Measurements from ENCODE around the gene HK1.
A peak's percentile ranks its signal among the peaks of the same experiment; 100 is the strongest.

HK1 gene

DNA sequence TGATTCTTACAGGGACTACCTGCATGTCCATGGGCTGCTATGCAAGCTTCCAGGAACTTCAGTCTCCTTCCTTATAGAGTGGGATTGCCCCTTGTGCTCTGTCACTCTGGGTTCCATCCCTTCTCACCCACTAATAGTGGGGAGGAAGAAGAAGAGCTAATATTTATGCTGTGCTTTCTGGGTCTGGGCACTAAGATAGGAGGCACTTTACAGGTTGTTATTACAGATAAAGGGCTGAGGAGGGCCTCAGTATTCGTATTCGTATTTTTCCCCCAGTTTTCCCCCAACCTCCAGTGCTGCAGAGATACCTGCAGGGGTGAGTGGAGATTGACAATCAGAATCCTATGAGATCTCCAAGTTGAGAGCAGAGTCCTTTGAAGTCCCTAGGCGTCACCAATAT lies 14.2 kb downstream of the HK1 start (continued):
- TF ChIP-seq ZNF221 (tag by site-specific recombination; IDR thresholded peaks at IDR 0.05; ENCODE audit: borderline replicate concordance) (no peak), ZNF623 (tag by site-specific recombination; IDR thresholded peaks at IDR 0.05) (no peak), BCL11A (tag by site-specific recombination; IDR thresholded peaks at IDR 0.05; ENCODE audit: low read depth) (no peak), ZNF19 (tag by site-specific recombination; IDR thresholded peaks at IDR 0.05; ENCODE audit: low read depth) (no peak), ZNF335 (tag by site-specific recombination; conservative IDR thresholded peaks at IDR 0.05) (no peak), ZNF514 (tag by site-specific recombination; IDR thresholded peaks at IDR 0.05) (no peak), ZNF843 (tag by site-specific recombination; IDR thresholded peaks at IDR 0.05) (no peak), SP2 (tag by site-specific recombination; IDR thresholded peaks at IDR 0.05) (no peak)

DNA sequence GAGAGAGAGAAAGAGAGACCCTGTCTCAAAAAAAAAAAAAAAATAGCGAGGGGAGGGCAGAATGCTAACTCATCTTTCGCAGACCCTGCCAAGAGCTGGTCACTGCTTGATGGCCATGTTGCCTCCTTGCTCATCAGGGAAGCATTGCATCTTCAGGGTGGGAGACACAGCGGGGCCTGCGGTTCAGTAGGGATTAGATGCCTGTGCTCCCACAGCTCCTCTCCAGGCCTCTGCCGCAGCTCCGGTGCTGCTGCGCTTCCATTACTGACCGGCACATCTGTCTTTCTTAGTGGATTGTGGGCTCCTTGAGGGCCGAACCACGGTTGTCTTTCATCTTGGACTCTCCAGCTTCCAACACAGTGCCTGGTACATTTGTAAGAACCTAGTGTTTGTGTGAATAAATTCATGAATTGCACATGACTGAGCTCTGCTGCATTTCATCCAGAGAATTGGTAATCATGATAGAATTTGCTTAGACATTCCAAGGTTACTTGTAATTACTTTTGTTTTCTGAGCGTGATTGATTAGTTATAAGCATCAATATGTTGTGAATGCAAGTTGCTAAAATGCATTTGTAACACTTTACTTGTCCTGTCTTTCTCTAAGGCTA lies 16.8 kb downstream of the HK1 start:
- Histone ChIP-seq H3K36me3 (ENCODE audit: control insufficient read depth in 2 of 2, insufficient read depth in 1 of 2, low read length in 2 of 2) (no peaks in the 10 kb centered on the region), H3K9me3 (ENCODE audit: control insufficient read depth, insufficient read depth, low read depth, low read length) (no peaks in the 10 kb centered on the region), H3K27ac (ENCODE audit: extremely low read depth, low read depth, low read length) (no peak overlapping the region), H3K4me1 (ENCODE audit: control insufficient read depth, insufficient read depth, low read length) (no peaks in the 10 kb centered on the region), H3K4me3 (ENCODE audit: low read depth, low read length) (no peak overlapping the region)
- POLR2A ChIA-PET: no interaction called here
- CTCF ChIA-PET: no interaction called here
- TF ChIP-seq, protein P1, sequence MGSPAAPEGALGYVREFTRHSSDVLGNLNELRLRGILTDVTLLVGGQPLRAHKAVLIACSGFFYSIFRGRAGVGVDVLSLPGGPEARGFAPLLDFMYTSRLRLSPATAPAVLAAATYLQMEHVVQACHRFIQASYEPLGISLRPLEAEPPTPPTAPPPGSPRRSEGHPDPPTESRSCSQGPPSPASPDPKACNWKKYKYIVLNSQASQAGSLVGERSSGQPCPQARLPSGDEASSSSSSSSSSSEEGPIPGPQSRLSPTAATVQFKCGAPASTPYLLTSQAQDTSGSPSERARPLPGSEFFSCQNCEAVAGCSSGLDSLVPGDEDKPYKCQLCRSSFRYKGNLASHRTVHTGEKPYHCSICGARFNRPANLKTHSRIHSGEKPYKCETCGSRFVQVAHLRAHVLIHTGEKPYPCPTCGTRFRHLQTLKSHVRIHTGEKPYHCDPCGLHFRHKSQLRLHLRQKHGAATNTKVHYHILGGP (tag by site-specific recombination; IDR thresholded peaks at IDR 0.05): no peak
- TF ChIP-seq ZNF596 (tag by site-specific recombination; IDR thresholded peaks at IDR 0.05): peak; percentile 32; the same call in 1 of the 2 replicates

DNA sequence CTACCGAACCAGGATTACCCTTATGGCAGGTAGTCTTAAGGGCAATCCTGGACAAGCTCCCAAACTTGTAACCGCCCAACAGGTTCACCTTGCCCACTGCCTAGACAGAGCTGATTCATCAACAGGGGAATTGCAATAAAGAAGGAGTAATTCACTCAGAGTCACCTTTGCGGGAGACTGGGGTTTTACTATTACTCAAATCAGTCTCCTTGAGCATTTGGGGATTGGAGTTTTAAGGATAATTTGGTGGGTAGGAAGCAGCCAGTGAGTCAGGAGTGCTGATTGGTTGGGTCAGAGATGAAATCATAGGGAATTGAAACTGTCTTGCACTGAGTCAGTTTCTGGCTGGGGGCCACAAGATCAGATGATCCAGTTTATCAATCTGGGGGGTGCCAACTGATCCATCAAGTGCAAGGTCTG lies 25.3 kb downstream of the HK1 start:
- no peak overlapping the region for H3K27ac ChIP-seq (ENCODE audit: extremely low read depth, low read depth, low read length)
- TF ChIP-seq, protein P2, sequence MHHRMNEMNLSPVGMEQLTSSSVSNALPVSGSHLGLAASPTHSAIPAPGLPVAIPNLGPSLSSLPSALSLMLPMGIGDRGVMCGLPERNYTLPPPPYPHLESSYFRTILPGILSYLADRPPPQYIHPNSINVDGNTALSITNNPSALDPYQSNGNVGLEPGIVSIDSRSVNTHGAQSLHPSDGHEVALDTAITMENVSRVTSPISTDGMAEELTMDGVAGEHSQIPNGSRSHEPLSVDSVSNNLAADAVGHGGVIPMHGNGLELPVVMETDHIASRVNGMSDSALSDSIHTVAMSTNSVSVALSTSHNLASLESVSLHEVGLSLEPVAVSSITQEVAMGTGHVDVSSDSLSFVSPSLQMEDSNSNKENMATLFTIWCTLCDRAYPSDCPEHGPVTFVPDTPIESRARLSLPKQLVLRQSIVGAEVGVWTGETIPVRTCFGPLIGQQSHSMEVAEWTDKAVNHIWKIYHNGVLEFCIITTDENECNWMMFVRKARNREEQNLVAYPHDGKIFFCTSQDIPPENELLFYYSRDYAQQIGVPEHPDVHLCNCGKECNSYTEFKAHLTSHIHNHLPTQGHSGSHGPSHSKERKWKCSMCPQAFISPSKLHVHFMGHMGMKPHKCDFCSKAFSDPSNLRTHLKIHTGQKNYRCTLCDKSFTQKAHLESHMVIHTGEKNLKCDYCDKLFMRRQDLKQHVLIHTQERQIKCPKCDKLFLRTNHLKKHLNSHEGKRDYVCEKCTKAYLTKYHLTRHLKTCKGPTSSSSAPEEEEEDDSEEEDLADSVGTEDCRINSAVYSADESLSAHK (tag by site-specific recombination; IDR thresholded peaks at IDR 0.05): peak; percentile 40; the same call in 1 of the 2 replicates
- TF ChIP-seq, protein P3, sequence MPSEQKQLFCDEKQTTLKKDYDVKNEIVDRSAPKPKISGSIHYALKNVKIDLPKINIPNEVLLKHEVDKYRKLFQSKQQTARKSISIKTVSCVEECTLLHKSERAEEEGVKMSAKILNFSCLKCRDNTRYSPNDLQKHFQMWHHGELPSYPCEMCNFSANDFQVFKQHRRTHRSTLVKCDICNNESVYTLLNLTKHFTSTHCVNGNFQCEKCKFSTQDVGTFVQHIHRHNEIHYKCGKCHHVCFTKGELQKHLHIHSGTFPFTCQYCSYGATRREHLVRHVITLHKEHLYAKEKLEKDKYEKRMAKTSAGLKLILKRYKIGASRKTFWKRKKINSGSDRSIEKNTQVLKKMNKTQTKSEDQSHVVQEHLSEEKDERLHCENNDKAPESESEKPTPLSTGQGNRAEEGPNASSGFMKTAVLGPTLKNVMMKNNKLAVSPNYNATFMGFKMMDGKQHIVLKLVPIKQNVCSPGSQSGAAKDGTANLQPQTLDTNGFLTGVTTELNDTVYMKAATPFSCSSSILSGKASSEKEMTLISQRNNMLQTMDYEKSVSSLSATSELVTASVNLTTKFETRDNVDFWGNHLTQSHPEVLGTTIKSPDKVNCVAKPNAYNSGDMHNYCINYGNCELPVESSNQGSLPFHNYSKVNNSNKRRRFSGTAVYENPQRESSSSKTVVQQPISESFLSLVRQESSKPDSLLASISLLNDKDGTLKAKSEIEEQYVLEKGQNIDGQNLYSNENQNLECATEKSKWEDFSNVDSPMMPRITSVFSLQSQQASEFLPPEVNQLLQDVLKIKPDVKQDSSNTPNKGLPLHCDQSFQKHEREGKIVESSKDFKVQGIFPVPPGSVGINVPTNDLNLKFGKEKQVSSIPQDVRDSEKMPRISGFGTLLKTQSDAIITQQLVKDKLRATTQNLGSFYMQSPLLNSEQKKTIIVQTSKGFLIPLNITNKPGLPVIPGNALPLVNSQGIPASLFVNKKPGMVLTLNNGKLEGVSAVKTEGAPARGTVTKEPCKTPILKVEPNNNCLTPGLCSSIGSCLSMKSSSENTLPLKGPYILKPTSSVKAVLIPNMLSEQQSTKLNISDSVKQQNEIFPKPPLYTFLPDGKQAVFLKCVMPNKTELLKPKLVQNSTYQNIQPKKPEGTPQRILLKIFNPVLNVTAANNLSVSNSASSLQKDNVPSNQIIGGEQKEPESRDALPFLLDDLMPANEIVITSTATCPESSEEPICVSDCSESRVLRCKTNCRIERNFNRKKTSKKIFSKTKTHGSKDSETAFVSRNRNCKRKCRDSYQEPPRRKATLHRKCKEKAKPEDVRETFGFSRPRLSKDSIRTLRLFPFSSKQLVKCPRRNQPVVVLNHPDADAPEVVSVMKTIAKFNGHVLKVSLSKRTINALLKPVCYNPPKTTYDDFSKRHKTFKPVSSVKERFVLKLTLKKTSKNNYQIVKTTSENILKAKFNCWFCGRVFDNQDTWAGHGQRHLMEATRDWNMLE (tag by site-specific recombination; conservative IDR thresholded peaks at IDR 0.05; ENCODE audit: low read depth): no peak
- TF ChIP-seq ZNF596 (tag by site-specific recombination; IDR thresholded peaks at IDR 0.05) (no peak), ZNF175 (tag by site-specific recombination; IDR thresholded peaks at IDR 0.05) (no peak), SP7 (tag by site-specific recombination; IDR thresholded peaks at IDR 0.05) (no peak), ZNF350 (tag by site-specific recombination; IDR thresholded peaks at IDR 0.05) (no peak), ZEB2 (tag by site-specific recombination; IDR thresholded peaks at IDR 0.05) (0 out of 2 replicates have a peak, but pooled peaks have one; percentile 13), MYNN (tag by site-specific recombination; IDR thresholded peaks at IDR 0.05; ENCODE audit: borderline replicate concordance) (no peak), ZSCAN23 (tag by site-specific recombination; IDR thresholded peaks at IDR 0.05) (no peak), KLF9 (tag by site-specific recombination; IDR thresholded peaks at IDR 0.05; ENCODE audit: low read depth) (no peak)
- TF ChIP-seq, protein P4, sequence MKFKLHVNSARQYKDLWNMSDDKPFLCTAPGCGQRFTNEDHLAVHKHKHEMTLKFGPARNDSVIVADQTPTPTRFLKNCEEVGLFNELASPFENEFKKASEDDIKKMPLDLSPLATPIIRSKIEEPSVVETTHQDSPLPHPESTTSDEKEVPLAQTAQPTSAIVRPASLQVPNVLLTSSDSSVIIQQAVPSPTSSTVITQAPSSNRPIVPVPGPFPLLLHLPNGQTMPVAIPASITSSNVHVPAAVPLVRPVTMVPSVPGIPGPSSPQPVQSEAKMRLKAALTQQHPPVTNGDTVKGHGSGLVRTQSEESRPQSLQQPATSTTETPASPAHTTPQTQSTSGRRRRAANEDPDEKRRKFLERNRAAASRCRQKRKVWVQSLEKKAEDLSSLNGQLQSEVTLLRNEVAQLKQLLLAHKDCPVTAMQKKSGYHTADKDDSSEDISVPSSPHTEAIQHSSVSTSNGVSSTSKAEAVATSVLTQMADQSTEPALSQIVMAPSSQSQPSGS (tag by site-specific recombination; IDR thresholded peaks at IDR 0.05; ENCODE audit: low read depth): no peak
- CTCF ChIA-PET: no interaction called here
- H3K4me3 ChIP-seq (ENCODE audit: low read depth, low read length): no peak overlapping the region
- POLR2A ChIA-PET: interaction anchor here (0.6 kb wide), 1 partner anchor 752 kb away, joined by 4 read pairs; no protein-coding TSS in a partner anchor
- H3K9me3 ChIP-seq (ENCODE audit: control insufficient read depth, insufficient read depth, low read depth, low read length): no peaks in the 10 kb centered on the region
- no peaks in the 10 kb centered on the region for H3K36me3 ChIP-seq (ENCODE audit: control insufficient read depth in 2 of 2, insufficient read depth in 1 of 2, low read length in 2 of 2)
- H3K4me1 ChIP-seq (ENCODE audit: control insufficient read depth, insufficient read depth, low read length): no peaks in the 10 kb centered on the region

All from HEK293 (cell line).